ENCODE data around the gene DDX31. TPM values are rescaled to one million over a fixed set of nuclear protein-coding genes. Genes with fewer than 3 reads are reported as not detected.

Gene DDX31
- total RNA-seq, 4 donors from 2014 or later = 33.4 to 44.1 (median 36.0) TPM

DNA sequence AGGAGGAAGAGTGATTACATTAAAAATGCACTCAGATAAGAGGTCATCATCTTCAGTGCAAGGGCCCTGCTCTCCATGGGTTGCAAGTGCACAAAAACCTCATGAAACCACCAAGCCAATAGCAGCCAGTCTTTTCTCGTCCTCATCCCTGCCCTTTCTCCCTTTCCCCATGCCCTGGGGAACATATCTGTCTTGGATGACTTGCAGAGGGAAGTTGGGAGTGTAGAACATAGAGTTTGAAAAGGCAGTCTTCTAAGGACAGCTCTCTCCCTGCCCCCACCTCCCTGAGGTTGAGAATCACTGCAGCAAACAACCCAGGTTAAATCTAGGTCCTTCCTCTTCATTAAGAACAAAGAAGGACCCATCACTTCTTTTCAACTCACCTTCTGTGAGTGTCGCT is 22.0 kb downstream of the DDX31 start:
- Histone ChIP-seq H3K27ac (no peak overlapping the region), H3K36me3 (peaks cover 44 to 52% of the 10 kb centered on the region in 2 donors), H3K9me3 (no peaks in the 10 kb centered on the region), H3K4me1 (peaks cover 0 to 13% of the 10 kb centered on the region in 2 donors), H3K4me3 (replicated peaks in 1 of 3) (no peak overlapping the region), H3K27me3 (no peaks in the 10 kb centered on the region)
- no peak for DNase-seq
- TF ChIP-seq, protein P1, sequence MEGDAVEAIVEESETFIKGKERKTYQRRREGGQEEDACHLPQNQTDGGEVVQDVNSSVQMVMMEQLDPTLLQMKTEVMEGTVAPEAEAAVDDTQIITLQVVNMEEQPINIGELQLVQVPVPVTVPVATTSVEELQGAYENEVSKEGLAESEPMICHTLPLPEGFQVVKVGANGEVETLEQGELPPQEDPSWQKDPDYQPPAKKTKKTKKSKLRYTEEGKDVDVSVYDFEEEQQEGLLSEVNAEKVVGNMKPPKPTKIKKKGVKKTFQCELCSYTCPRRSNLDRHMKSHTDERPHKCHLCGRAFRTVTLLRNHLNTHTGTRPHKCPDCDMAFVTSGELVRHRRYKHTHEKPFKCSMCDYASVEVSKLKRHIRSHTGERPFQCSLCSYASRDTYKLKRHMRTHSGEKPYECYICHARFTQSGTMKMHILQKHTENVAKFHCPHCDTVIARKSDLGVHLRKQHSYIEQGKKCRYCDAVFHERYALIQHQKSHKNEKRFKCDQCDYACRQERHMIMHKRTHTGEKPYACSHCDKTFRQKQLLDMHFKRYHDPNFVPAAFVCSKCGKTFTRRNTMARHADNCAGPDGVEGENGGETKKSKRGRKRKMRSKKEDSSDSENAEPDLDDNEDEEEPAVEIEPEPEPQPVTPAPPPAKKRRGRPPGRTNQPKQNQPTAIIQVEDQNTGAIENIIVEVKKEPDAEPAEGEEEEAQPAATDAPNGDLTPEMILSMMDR (IDR thresholded peaks at IDR 0.05) = no peak
- TF ChIP-seq POLR2A (IDR thresholded peaks at IDR 0.05) = no peak
- intact Hi-C loops (cut with DNase I) = no loop called here
- 92 to 98% methylated on average over 2 of the region's 2 CpGs for WGBS, 2 donors

DNA sequence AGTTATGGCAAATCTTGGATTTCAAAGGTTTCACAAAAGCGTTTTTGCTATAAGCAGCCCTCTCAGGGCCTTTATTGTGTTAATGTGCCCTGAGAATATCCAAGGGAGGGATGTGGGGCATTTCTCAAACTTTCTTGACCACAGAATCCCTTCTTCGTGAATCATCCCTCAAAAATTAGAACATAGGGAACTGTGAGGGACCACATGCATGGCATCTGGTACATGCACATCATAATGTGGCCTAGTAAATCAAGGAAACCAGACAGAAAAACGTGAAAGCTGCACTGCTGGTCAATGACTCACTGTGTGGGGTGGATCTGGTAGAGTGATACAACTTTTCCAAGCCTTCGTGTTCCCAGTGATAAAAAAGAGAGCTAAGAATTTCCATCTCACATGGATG is 22.4 kb downstream of the DDX31 start:
- Histone ChIP-seq H3K27ac (no peak overlapping the region), H3K4me3 (replicated peaks in 1 of 3) (no peak overlapping the region), H3K9me3 (no peaks in the 10 kb centered on the region), H3K36me3 (peaks cover 44 to 53% of the 10 kb centered on the region in 2 donors), H3K27me3 (no peaks in the 10 kb centered on the region), H3K4me1 (peaks cover 0 to 9% of the 10 kb centered on the region in 2 donors)
- intact Hi-C loops (cut with DNase I) = no loop called here
- TF ChIP-seq, protein P1 (IDR thresholded peaks at IDR 0.05) = no peak
- no peak for TF ChIP-seq POLR2A (IDR thresholded peaks at IDR 0.05)
- no peak for DNase-seq
- 88 to 95% methylated on average over 4 of the region's 4 CpGs for WGBS, 2 donors

DNA sequence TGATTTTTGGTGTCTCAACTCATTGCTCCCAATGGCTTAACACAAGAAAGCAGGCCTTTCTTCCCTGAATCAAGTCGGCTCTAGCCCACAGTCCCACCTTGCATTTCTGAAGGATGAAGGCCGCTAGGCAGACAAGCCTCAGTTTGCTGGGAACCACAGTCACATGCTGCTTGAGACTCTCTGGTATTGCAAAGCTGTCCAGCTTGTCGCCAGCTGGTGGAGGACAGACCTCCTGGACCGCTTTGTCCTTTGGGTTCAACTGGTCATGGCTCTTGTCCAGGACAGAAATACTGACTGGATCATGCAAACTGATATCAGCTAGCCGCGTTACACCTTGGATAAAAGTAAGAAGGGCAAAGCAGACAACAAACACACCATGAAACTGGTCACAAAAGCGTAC is 23.1 kb downstream of the DDX31 start:
- no peak for TF ChIP-seq POLR2A (IDR thresholded peaks at IDR 0.05)
- TF ChIP-seq, protein P1 (IDR thresholded peaks at IDR 0.05) = no peak
- 93 to 97% methylated on average over 7 of the region's 7 CpGs for WGBS, 2 donors
- no peak for DNase-seq
- Histone ChIP-seq H3K27ac (no peak overlapping the region), H3K36me3 (peaks cover 48 to 59% of the 10 kb centered on the region in 2 donors), H3K4me1 (peaks cover 0 to 5% of the 10 kb centered on the region in 2 donors), H3K27me3 (no peaks in the 10 kb centered on the region), H3K9me3 (no peaks in the 10 kb centered on the region), H3K4me3 (replicated peaks in 1 of 3) (no peak overlapping the region)
- intact Hi-C loops (cut with DNase I) = no loop called here

DNA sequence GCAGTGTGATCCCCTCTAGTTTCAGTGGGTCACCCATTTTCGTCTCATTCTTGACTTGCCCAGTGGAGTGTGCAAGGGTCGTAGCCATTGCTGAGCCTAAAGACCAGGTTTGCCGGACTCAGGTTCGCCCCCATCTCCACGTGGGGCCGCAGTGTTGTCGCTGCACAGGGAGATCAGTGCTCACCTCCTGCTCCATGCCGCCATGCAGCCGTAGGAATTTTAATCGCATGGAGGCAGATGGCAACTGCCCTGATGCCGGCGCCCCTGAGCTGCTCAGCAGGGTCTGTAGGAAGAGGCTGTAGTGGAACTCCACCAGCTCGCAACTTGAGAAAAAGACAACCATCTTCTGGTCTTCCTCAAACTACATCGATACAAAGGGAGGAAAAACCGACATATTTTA is 24.1 kb downstream of the DDX31 start:
- Histone ChIP-seq H3K9me3 (no peaks in the 10 kb centered on the region), H3K27me3 (no peaks in the 10 kb centered on the region), H3K4me1 (no peaks in the 10 kb centered on the region), H3K27ac (no peak overlapping the region), H3K36me3 (peaks cover 59 to 68% of the 10 kb centered on the region in 2 donors), H3K4me3 (replicated peaks in 1 of 3) (no peak overlapping the region)
- 92 to 96% methylated on average over 14 to 15 of the region's 15 CpGs for WGBS, 2 donors
- TF ChIP-seq, protein P1 (IDR thresholded peaks at IDR 0.05) = no peak
- no peak for TF ChIP-seq POLR2A (IDR thresholded peaks at IDR 0.05)
- DNase-seq = no peak
- intact Hi-C loops (cut with DNase I) = no loop called here

DNA sequence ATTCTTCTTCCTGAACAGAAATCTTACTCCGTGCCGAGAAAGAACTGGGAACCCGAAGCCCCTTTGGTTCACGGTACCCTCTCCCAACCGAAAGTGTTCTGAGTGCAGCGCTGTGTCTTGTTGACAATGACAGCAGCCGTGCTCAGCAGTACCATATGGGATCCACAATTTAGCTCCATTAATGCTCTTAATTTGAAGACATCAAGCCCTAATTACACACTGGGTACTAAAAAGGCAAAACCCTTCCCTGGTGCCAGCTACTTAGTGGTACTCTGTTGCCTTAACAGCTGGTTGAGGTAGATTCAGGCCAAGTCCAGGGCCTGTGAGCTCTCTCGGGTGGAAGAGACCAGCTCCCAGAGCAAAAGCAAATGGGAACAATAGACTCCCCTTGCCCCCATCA is 24.5 kb downstream of the DDX31 start:
- H3K4me3 ChIP-seq (replicated peaks in 1 of 3) = no peak overlapping the region
- TF ChIP-seq, protein P1 (IDR thresholded peaks at IDR 0.05) = no peak
- TF ChIP-seq POLR2A (IDR thresholded peaks at IDR 0.05) = no peak
- no peak overlapping the region for H3K27ac ChIP-seq
- H3K4me1 ChIP-seq = no peaks in the 10 kb centered on the region
- H3K36me3 ChIP-seq = peaks cover 63 to 72% of the 10 kb centered on the region in 2 donors
- no peaks in the 10 kb centered on the region for H3K27me3 ChIP-seq
- no peak for DNase-seq
- WGBS, 2 donors = 95 to 99% methylated on average over 8 of the region's 8 CpGs
- H3K9me3 ChIP-seq = no peaks in the 10 kb centered on the region
- intact Hi-C loops (cut with DNase I) = no loop called here

All from thyroid gland (tissue), 4 donors.